Stimulated activated CD4-positive, alpha-beta T cell treated with anti-CD3 and anti-CD28 coated beads, Interleukin-1b, Interleukin-23, amount 100 ng/mL, for 4 hours (primary cell): ENCODE measurements around the gene C4A.
A peak's percentile ranks its signal among the peaks of the same experiment; 100 is the strongest.
"Not testable (repeated sequence)": the region's sequence is repeated elsewhere in the genome, so short reads cannot be mapped to it uniquely, and the experiment has no call there.

ENCODE experiments used
- DNase-seq, 2 donors: peaks; one replicate each; pipeline ENCODE4 v3.0.0-alpha.2; 2020; ENCODE audit warnings: low read depth in 2 of 2

Gene C4A

GRCh38 chr6:31981744-31982143 lies at the start of gene C4A:
Gene C4A (plus strand): TSS chr6:31982057. CDS start chr6:31982108, 51 bp downstream.
- DNase-seq: not testable (repeated sequence)

GRCh38 chr6:31932137-31932536 lies 49.7 kb upstream of the C4A start:
- DNase-seq: not testable (repeated sequence)

- no peak for DNase-seq
Observed at GRCh38 chr6:31933537-31933936, 48.3 kb upstream of the C4A start.

GRCh38 chr6:31935021-31935420 lies 46.8 kb upstream of the C4A start:
- no peak for DNase-seq

GRCh38 chr6:31935823-31936222 lies 46.0 kb upstream of the C4A start:
- no peak for DNase-seq

GRCh38 chr6:31940256-31940664 lies 41.6 kb upstream of the C4A start:
- DNase-seq: no peak

- no peak for DNase-seq
Observed at GRCh38 chr6:31943742-31944141, 38.1 kb upstream of the C4A start.

- DNase-seq: no peak
Observed at GRCh38 chr6:31945154-31945506, 36.7 kb upstream of the C4A start.

GRCh38 chr6:31945507-31946369 lies 36.1 kb upstream of the C4A start, which contains the start of gene CFB:
Gene CFB (plus strand): TSS chr6:31946095. CDS start chr6:31946222, 127 bp downstream.
- DNase-seq: no peak

- DNase-seq: no peak
Observed at GRCh38 chr6:31946370-31946885, 35.4 kb upstream of the C4A start.

GRCh38 chr6:31947070-31947675 lies 34.7 kb upstream of the C4A start:
- DNase-seq: no peak

GRCh38 chr6:31947864-31948263 lies 34.0 kb upstream of the C4A start:
- no peak for DNase-seq

GRCh38 chr6:31948306-31948705 lies 33.6 kb upstream of the C4A start:
- DNase-seq: no peak

- DNase-seq: no peak
Observed at GRCh38 chr6:31948753-31949413, 33.0 kb upstream of the C4A start.

GRCh38 chr6:31949926-31950548 lies 31.8 kb upstream of the C4A start:
- no peak for DNase-seq

- DNase-seq: peak in 1 of 2 donors; percentile 37
Observed at GRCh38 chr6:31952140-31952805, 29.6 kb upstream of the C4A start.

- no peak for DNase-seq
Observed at GRCh38 chr6:31952890-31953289, 29.0 kb upstream of the C4A start.

GRCh38 chr6:31954511-31954910 lies 27.3 kb upstream of the C4A start:
- DNase-seq: no peak

GRCh38 chr6:31956796-31957195 lies 25.1 kb upstream of the C4A start:
- DNase-seq: no peak

GRCh38 chr6:31958412-31958740 lies 23.5 kb upstream of the C4A start:
- no peak for DNase-seq
